Left ventricle myocardium inferior (tissue), 1 donor: ENCODE data around the gene CD276. TPM values are rescaled to one million over a fixed set of nuclear protein-coding genes. Genes with fewer than 3 reads are reported as not detected.

Source experiments
- DNase-seq: peaks from one replicate; pipeline ENCODE4 v3.0.0-alpha.2; 2020
- H3K27ac ChIP-seq: fragments of 200-600 bp; replicated peaks from 2 replicates; pipeline ENCODE4 v1.8.0; 2021
- H3K27me3 ChIP-seq: fragments of 200-600 bp; 2 replicates; pipeline ENCODE4 v1.8.0; 2021; ENCODE audit warnings: low read depth
- H3K36me3 ChIP-seq: fragments of 200-600 bp; 2 replicates; pipeline ENCODE4 v1.8.0; 2021
- H3K4me1 ChIP-seq: fragments of 200-600 bp; 2 replicates; pipeline ENCODE4 v1.8.0; 2021
- H3K4me3 ChIP-seq: fragments of 200-600 bp; 2 replicates; pipeline ENCODE4 v1.8.0; 2021; ENCODE audit warnings: mild to moderate bottlenecking, moderate library complexity
- H3K9me3 ChIP-seq: fragments of 200-600 bp; replicated peaks from 2 replicates; pipeline ENCODE4 v1.8.0; 2021
- intact Hi-C: fragments of 100-400 bp; cut with micrococcal nuclease; formaldehyde crosslinking; loops from one replicate; pipeline ENCODE4 v1.11.0; 2022
- total RNA-seq: library from RNA; stranded (reverse); fragmentation: NEBNext Ultra II Directional; extraction: Animal tissue kit (Norgen Biotek cat#: 25700); gene quantifications from one replicate; pipeline ENCODE4 v1.2.1, GENCODE V29; 2021
- TF ChIP-seq, protein P1 (sequence below): fragments of 200-600 bp; IDR thresholded peaks from 2 replicates; pipeline ENCODE4 v1.8.0; 2021; ENCODE audit warnings: antibody characterized with exemption, mild to moderate bottlenecking, borderline replicate concordance
- donor health status: DM: no; HTN: yes; CAD: no; lungs with severe emphysema.

Gene CD276
- total RNA-seq, 1 donor from 2014 or later = 32.4 TPM

DNA sequence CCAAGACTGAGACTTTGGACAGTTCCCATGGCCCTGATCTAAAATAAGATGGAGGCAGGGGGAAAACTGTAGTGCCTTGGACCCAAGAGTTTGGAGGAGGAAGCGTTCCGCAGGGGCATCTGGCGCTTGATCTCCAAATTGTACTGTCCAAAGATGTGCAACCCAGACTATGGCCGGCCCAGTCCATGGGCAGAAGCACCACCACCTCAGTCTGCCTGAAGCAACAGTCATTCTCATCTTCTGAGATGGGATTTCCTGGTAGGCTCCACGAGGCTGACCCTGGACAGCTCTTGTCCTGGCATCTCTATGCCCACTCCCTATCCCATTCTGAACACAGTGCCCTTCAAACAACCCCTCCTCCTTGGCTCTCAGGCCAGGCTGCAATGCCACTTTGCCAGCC lies 65.3 kb downstream of the CD276 start:
- DNase-seq = no peak
- intact Hi-C loops = no loop called here

DNA sequence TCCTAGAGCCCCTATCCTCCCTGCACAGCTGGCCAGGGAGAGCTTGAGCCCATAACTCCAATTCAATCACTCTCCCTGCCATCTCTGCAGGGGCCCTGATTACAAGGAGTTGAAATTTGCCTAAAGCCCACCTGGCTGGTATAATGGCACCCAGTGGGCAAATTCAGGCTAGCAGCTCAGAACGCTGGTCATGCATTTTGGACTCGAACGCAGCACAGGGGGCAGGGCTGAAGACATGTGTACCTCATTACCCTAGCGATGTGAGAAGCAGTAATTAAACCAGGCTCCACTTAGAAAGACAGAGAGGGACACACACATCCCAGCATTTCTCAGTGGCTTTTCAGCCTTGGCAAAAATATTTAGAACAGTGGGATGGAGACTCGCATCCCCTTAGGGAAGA lies 65.8 kb downstream of the CD276 start:
- no peaks in the 10 kb centered on the region for H3K36me3 ChIP-seq
- intact Hi-C loops = no loop called here
- no peak overlapping the region for H3K27ac ChIP-seq
- H3K9me3 ChIP-seq = no peaks in the 10 kb centered on the region
- H3K27me3 ChIP-seq = peaks cover 46% of the 10 kb centered on the region
- H3K4me3 ChIP-seq = no peak overlapping the region
- peaks cover 50% of the 10 kb centered on the region for H3K4me1 ChIP-seq
- TF ChIP-seq, protein P1, sequence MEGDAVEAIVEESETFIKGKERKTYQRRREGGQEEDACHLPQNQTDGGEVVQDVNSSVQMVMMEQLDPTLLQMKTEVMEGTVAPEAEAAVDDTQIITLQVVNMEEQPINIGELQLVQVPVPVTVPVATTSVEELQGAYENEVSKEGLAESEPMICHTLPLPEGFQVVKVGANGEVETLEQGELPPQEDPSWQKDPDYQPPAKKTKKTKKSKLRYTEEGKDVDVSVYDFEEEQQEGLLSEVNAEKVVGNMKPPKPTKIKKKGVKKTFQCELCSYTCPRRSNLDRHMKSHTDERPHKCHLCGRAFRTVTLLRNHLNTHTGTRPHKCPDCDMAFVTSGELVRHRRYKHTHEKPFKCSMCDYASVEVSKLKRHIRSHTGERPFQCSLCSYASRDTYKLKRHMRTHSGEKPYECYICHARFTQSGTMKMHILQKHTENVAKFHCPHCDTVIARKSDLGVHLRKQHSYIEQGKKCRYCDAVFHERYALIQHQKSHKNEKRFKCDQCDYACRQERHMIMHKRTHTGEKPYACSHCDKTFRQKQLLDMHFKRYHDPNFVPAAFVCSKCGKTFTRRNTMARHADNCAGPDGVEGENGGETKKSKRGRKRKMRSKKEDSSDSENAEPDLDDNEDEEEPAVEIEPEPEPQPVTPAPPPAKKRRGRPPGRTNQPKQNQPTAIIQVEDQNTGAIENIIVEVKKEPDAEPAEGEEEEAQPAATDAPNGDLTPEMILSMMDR = no peak
- DNase-seq = no peak

More for the DNA sequence above, 65.3 kb downstream of the CD276 start:
- Histone ChIP-seq H3K9me3 (no peaks in the 10 kb centered on the region), H3K27ac (no peak overlapping the region), H3K4me1 (peaks cover 50% of the 10 kb centered on the region), H3K36me3 (no peaks in the 10 kb centered on the region), H3K4me3 (no peak overlapping the region), H3K27me3 (peaks cover 42% of the 10 kb centered on the region)
- TF ChIP-seq, protein P1 = no peak

DNA sequence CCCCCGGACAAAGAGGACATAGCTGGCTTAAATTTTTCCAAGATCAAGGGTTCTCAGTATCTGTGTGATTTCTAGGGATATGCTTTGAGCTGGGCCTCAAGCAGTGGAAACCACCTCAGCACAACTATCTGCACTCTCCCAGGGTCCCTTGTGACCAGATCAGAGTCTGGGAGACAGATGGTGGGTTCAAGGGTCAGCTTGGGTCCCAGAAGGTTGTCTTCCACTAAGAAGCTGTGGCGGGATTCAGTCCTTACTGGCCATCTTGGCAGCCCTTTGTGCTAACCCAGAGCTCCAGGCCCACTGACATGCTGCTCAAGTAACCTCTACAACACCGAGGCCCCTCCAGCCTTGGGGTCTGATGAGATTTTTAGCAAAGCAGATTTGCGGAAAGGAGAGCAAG lies 66.3 kb downstream of the CD276 start:
- peaks cover 50% of the 10 kb centered on the region for H3K4me1 ChIP-seq
- TF ChIP-seq, protein P1 = no peak
- H3K36me3 ChIP-seq = no peaks in the 10 kb centered on the region
- H3K27ac ChIP-seq = no peak overlapping the region
- DNase-seq = no peak
- intact Hi-C loops = no loop called here
- peak overlapping the region; percentile 81 for H3K4me3 ChIP-seq
- no peaks in the 10 kb centered on the region for H3K9me3 ChIP-seq
- H3K27me3 ChIP-seq = peaks cover 46% of the 10 kb centered on the region

DNA sequence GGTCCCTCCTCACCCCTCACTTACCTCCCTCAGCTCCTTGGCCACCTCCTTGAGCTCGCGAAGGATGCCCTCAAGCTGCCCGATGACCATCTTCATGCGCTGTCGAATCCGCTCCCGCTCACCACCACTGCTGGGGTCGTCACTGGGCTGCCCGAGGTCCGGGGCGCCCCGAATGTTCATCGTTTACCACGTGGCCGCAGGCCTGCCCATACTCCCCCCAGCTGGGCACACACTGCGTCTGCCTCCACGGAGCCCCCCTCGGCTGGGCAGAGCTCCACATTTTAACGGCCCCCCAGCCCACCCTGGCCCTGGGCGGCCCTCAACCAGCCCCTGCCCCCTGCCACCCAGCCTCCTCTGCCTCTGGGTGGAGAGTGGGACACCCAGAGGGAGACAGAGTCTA lies 66.8 kb downstream of the CD276 start:
- H3K9me3 ChIP-seq = no peaks in the 10 kb centered on the region
- no peak for DNase-seq
- H3K27me3 ChIP-seq = peaks cover 46% of the 10 kb centered on the region
- H3K4me3 ChIP-seq = peak overlapping the region; percentile 81
- intact Hi-C loops = no loop called here
- H3K4me1 ChIP-seq = peaks cover 50% of the 10 kb centered on the region
- no peaks in the 10 kb centered on the region for H3K36me3 ChIP-seq
- H3K27ac ChIP-seq = no peak overlapping the region
- TF ChIP-seq, protein P1 = no peak

DNA sequence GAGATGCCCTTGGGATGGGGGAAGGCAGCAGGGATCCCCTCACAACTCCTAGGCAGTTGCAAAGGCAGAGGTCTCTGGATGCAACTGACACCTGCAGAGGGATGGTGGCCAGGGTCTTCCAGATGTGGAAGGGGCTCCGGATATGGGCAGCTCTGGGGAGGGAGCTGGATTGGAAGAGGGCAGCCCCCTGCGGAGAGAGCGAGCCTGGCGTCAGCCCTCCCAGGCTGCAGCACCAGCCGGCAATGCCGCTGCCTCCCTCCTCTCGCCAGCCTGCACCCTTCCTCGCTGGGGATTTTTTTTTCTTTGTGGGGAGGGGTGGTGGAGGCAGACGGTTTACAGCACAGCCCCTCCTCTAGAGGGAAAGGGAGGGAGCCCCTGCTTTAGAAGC lies 67.3 kb downstream of the CD276 start:
- Histone ChIP-seq H3K4me3 (peak overlapping the region; percentile 81), H3K27ac (peak overlapping the region; percentile 78), H3K27me3 (peaks cover 46% of the 10 kb centered on the region), H3K9me3 (no peaks in the 10 kb centered on the region), H3K36me3 (no peaks in the 10 kb centered on the region), H3K4me1 (peaks cover 49% of the 10 kb centered on the region)
- TF ChIP-seq, protein P1 = no peak
- intact Hi-C loops = no loop called here
- no peak for DNase-seq
